ENCODE data around the gene ARHGAP9. TPM values are rescaled to one million over a fixed set of nuclear protein-coding genes. Genes with fewer than 3 reads are reported as not detected.
"Not testable (repeated sequence)": the region's sequence is repeated elsewhere in the genome, so short reads cannot be mapped to it uniquely, and the experiment has no call there.

Gene ARHGAP9
- total and polyA plus RNA-seq, 8 donors: 0.39 to 11.7 (median 4.9) TPM

DNA sequence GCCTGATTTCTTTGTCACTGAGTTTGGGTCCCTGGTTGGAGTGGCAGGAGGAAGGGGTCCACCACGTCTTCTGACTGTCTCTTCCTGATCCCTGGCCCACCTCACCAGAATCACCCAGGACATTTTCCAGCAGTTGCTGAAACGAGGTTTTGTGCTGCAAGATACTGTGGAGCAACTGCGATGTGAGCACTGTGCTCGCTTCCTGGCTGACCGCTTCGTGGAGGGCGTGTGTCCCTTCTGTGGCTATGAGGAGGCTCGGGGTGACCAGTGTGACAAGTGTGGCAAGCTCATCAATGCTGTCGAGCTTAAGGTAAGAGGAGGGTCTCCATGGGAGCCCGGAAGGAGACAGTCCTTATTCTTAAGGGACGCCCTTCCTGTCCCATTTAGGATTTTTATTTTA is 20.5 kb upstream of the ARHGAP9 start:
- ATAC-seq (no peak), FAIRE-seq (no peak), DNase-seq (peak in 1 of 6 donors; percentile 26)
- peaks cover 9 to 48% (median 10%) of the 10 kb centered on the region in 3 donors for H3K36me3 ChIP-seq
- no peak overlapping the region for H3K27ac ChIP-seq
- 94 to 97% methylated on average over 11 of the region's 11 CpGs for WGBS, 2 donors
- no peak overlapping the region for H3K4me3 ChIP-seq
- H3K9me3 ChIP-seq: no peaks in the 10 kb centered on the region
- intact Hi-C loops (cut with DNase I): no loop called here
- H3K27me3 ChIP-seq: no peaks in the 10 kb centered on the region
- TF ChIP-seq, protein P1, sequence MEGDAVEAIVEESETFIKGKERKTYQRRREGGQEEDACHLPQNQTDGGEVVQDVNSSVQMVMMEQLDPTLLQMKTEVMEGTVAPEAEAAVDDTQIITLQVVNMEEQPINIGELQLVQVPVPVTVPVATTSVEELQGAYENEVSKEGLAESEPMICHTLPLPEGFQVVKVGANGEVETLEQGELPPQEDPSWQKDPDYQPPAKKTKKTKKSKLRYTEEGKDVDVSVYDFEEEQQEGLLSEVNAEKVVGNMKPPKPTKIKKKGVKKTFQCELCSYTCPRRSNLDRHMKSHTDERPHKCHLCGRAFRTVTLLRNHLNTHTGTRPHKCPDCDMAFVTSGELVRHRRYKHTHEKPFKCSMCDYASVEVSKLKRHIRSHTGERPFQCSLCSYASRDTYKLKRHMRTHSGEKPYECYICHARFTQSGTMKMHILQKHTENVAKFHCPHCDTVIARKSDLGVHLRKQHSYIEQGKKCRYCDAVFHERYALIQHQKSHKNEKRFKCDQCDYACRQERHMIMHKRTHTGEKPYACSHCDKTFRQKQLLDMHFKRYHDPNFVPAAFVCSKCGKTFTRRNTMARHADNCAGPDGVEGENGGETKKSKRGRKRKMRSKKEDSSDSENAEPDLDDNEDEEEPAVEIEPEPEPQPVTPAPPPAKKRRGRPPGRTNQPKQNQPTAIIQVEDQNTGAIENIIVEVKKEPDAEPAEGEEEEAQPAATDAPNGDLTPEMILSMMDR (IDR thresholded peaks at IDR 0.05): no peak
- no peaks in the 10 kb centered on the region for H3K4me1 ChIP-seq

- TF ChIP-seq, protein P1 (IDR thresholded peaks at IDR 0.05): no peak
- Histone ChIP-seq H3K36me3 (peaks cover 9 to 31% (median 10%) of the 10 kb centered on the region in 3 donors), H3K27me3 (no peaks in the 10 kb centered on the region), H3K4me3 (no peak overlapping the region), H3K9me3 (no peaks in the 10 kb centered on the region), H3K27ac (no peak overlapping the region), H3K4me1 (no peaks in the 10 kb centered on the region)
- FAIRE-seq: no peak
- no peak for ATAC-seq
- intact Hi-C loops (cut with DNase I): no loop called here
- DNase-seq: peak in 1 of 6 donors; percentile 5
- WGBS, 2 donors: 94% methylated on average over 4 of the region's 4 CpGs
These were observed 18.9 kb upstream of the ARHGAP9 start for GRCh38 chr12:57498571-57498970.

GRCh38 chr12:57498132-57498502 is 18.5 kb upstream of the ARHGAP9 start:
- intact Hi-C loops (cut with DNase I): no loop called here
- DNase-seq (peak in 1 of 6 donors; percentile 27), ATAC-seq (no peak), FAIRE-seq (no peak)
- Histone ChIP-seq H3K4me1 (no peaks in the 10 kb centered on the region), H3K4me3 (no peak overlapping the region), H3K9me3 (no peaks in the 10 kb centered on the region), H3K36me3 (peaks cover 9 to 31% (median 10%) of the 10 kb centered on the region in 3 donors), H3K27ac (no peak overlapping the region), H3K27me3 (no peaks in the 10 kb centered on the region)
- 89 to 91% methylated on average over 9 of the region's 9 CpGs for WGBS, 2 donors
- TF ChIP-seq, protein P1 (IDR thresholded peaks at IDR 0.05): no peak

- Histone ChIP-seq H3K9me3 (no peaks in the 10 kb centered on the region), H3K36me3 (peaks cover 9 to 27% (median 10%) of the 10 kb centered on the region in 3 donors), H3K27me3 (no peaks in the 10 kb centered on the region), H3K4me1 (no peaks in the 10 kb centered on the region), H3K27ac (no peak overlapping the region), H3K4me3 (no peak overlapping the region)
- TF ChIP-seq, protein P1 (IDR thresholded peaks at IDR 0.05): no peak
- intact Hi-C loops (cut with DNase I): no loop called here
- ATAC-seq: no peak
- WGBS, 2 donors: 91 to 92% methylated on average over 12 of the region's 12 CpGs
- no peak for FAIRE-seq
- peak in 1 of 6 donors; percentile 6 for DNase-seq
These were observed 17.8 kb upstream of the ARHGAP9 start for GRCh38 chr12:57497223-57498131.

GRCh38 chr12:57496822-57497221 is 17.2 kb upstream of the ARHGAP9 start:
- Histone ChIP-seq H3K4me3 (no peak overlapping the region), H3K27me3 (no peaks in the 10 kb centered on the region), H3K4me1 (no peaks in the 10 kb centered on the region), H3K9me3 (no peaks in the 10 kb centered on the region), H3K36me3 (peaks cover 9 to 28% (median 10%) of the 10 kb centered on the region in 3 donors), H3K27ac (no peak overlapping the region)
- DNase-seq (no peak), FAIRE-seq (no peak), ATAC-seq (no peak)
- intact Hi-C loops (cut with DNase I): no loop called here
- TF ChIP-seq, protein P1 (IDR thresholded peaks at IDR 0.05): no peak

- H3K4me3 ChIP-seq; H3K27me3 ChIP-seq; H3K9me3 ChIP-seq; H3K27ac ChIP-seq; ATAC-seq; intact Hi-C loops (cut with DNase I); H3K4me1 ChIP-seq; FAIRE-seq: not testable (repeated sequence)
- peak in 1 of 6 donors; percentile 44 for DNase-seq
- peaks cover 3 to 31% (median 10%) of the 10 kb centered on the region in 3 donors for H3K36me3 ChIP-seq
- 97 to 98% methylated on average over 39 to 45 of the region's 48 CpGs for WGBS, 2 donors
These were observed 15.5 kb upstream of the ARHGAP9 start for GRCh38 chr12:57495051-57495701.
